ENCODE measurements around the gene EML2. TPM values are rescaled to one million over a fixed set of nuclear protein-coding genes. Genes with fewer than 3 reads are reported as not detected.
A peak's percentile ranks its signal among the peaks of the same experiment; 100 is the strongest.

Gene EML2
- total RNA-seq, 1 experiment from 2014 or later = 28.9 TPM

DNA sequence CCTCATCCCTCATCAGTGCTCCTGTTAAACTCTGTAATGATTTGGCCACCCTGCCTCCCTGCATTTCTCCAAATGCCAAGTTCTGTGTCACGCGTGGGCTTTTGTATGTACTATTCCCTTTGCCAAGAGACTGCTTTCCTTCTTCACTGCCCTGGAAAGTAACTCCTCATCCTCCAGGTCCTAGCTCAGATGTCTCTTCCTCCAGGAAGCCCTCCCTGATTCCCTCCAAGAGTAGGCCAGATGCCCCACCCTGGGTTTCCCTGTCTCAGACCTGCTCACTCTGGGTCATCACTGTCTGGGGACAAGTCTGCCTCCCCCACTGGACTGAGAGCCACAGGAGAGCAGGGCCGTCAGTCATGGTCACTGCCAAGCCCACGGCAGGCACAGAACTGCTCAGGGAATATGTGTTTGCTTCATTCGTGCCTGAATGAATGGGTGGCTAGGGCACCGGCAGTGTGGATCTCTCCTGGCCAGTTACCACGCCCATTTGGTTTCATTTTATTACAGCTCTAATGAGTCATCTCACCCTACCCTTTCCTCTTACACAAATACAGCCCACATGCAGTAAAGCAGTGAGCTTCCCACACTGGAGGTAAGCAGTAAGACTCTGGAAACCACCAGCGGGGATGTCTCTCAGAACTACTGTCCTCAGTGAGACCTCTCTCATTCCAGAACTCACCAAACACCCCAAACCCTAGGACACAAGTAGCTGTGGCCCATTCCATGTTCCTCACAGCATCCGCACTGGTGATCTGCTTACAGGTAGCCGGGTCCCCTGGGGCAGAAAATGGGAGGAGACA is 25.1 kb downstream of the EML2 start:
- Histone ChIP-seq H3K4me1 (ENCODE audit: insufficient read depth, low read length) (peaks cover 24% of the 10 kb centered on the region), H4K20me1 (ENCODE audit: low read length) (no peaks in the 10 kb centered on the region), H2AFZ (ENCODE audit: low read length) (no peak overlapping the region), H3K79me2 (ENCODE audit: low read length) (no peaks in the 10 kb centered on the region), H3F3A (ENCODE audit: low read length, unreplicated experiment) (peaks cover 4% of the 10 kb centered on the region), H3K36me3 (ENCODE audit: low read depth, low read length) (peaks cover 10% of the 10 kb centered on the region; the same call in 1 of the 2 replicates), H3K27ac (ENCODE audit: low read length) (peak overlapping the region; percentile 99), H3K9me3 (ENCODE audit: low read length) (no peaks in the 10 kb centered on the region), H3K4me2 (ENCODE audit: low read length) (peak overlapping the region; percentile 81), H3K27me3 (ENCODE audit: low read length) (no peaks in the 10 kb centered on the region), H3K9ac (ENCODE audit: low read length) (peak overlapping the region; percentile 84), H3K9me2 (replicated peaks; ENCODE audit: low read length) (no peaks in the 10 kb centered on the region), H3K4me3 (ENCODE audit: low read length) (peak overlapping the region; percentile 50)
- ChIA-PET CTCF (interaction anchor here (1.0 kb wide), 1 partner anchor 27 kb away, joined by 4 read pairs; no protein-coding TSS in a partner anchor), POLR2A (ENCODE audit: unreplicated experiment) (interaction anchor here (0.6 kb wide), 1 partner anchor 27 kb away, joined by 5 read pairs; no protein-coding TSS in a partner anchor)
- DNase-seq = peak; percentile 92
- intact Hi-C loops (cut with micrococcal nuclease) = no loop called here
- ATAC-seq = peak; percentile 80
- BruUV-seq (replicated peaks) = TSS peak; percentile 51
- TF ChIP-seq CTCF (conservative IDR thresholded peaks at IDR 0.05; ENCODE audit: low read depth, low read length) (no peak), EZH2 (IDR thresholded peaks at IDR 0.05; ENCODE audit: low read length, unreplicated experiment) (no peak), EZH2phosphoT487 (IDR thresholded peaks at IDR 0.05; ENCODE audit: borderline replicate concordance, low read length) (no peak)

DNA sequence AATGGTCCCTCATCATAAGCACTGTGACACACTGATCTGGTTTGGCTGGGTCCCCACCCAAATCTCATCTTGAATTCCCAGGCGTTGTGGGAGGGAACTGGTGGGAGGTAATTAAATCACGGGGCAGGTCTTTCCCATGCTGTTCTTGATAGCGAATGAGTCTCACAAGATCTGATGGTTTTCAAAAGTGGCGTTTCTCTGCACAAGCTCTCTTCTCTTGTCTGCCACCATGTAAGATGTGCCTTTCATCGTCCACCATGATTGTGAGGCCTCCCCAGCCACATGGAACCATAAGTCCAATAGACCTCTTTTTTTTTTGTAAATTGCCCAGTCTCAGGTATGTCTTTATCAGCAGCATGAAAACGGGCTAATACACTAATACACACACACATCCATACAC is 30.2 kb downstream of the EML2 start:
- H3K4me3 ChIP-seq (ENCODE audit: low read length) = no peak overlapping the region
- no peak overlapping the region for H3K4me2 ChIP-seq (ENCODE audit: low read length)
- H3K27ac ChIP-seq (ENCODE audit: low read length) = no peak overlapping the region
- peaks cover 10% of the 10 kb centered on the region; the same call in 1 of the 2 replicates for H3K36me3 ChIP-seq (ENCODE audit: low read depth, low read length)
- no peaks in the 10 kb centered on the region for H3K27me3 ChIP-seq (ENCODE audit: low read length)
- no peak for ATAC-seq
- no peak overlapping the region for H3K9ac ChIP-seq (ENCODE audit: low read length)
- POLR2A ChIA-PET (ENCODE audit: unreplicated experiment) = no interaction called here
- no peak overlapping the region for H2AFZ ChIP-seq (ENCODE audit: low read length)
- no peaks in the 10 kb centered on the region for H3F3A ChIP-seq (ENCODE audit: low read length, unreplicated experiment)
- intact Hi-C loops (cut with micrococcal nuclease) = no loop called here
- H3K9me2 ChIP-seq (replicated peaks; ENCODE audit: low read length) = no peaks in the 10 kb centered on the region
- BruUV-seq (replicated peaks) = no TSS peak
- H3K79me2 ChIP-seq (ENCODE audit: low read length) = no peaks in the 10 kb centered on the region
- CTCF ChIA-PET = no interaction called here
- TF ChIP-seq CTCF (conservative IDR thresholded peaks at IDR 0.05; ENCODE audit: low read depth, low read length) (no peak), EZH2phosphoT487 (IDR thresholded peaks at IDR 0.05; ENCODE audit: borderline replicate concordance, low read length) (no peak), EZH2 (IDR thresholded peaks at IDR 0.05; ENCODE audit: low read length, unreplicated experiment) (no peak)
- peaks cover 18% of the 10 kb centered on the region for H3K4me1 ChIP-seq (ENCODE audit: insufficient read depth, low read length)
- H3K9me3 ChIP-seq (ENCODE audit: low read length) = no peaks in the 10 kb centered on the region
- DNase-seq = no peak
- H4K20me1 ChIP-seq (ENCODE audit: low read length) = no peaks in the 10 kb centered on the region
